GM12878 (cell line): Measurements from ENCODE around the gene CFAP61.

ENCODE experiments used
- POLR2A ChIP-seq: IDR thresholded peaks from 2 replicates; pipeline ENCODE4 v1.6.1; 2011; ENCODE audit warnings: low read depth, mild to moderate bottlenecking, low read length
- TAF1 ChIP-seq: IDR thresholded peaks from 2 replicates; pipeline ENCODE4 v1.6.1; 2011; ENCODE audit warnings: mild to moderate bottlenecking, low read depth, low read length, borderline replicate concordance
- TF ChIP-seq, protein P1 (sequence below): fragments of 450-650 bp; IDR thresholded peaks from 2 replicates; pipeline ENCODE4 v1.6.1; 2017; ENCODE audit warnings: mild to moderate bottlenecking
- TF ChIP-seq, protein P2 (sequence below): IDR thresholded peaks from 2 replicates; pipeline ENCODE4 v1.6.1; 2011; ENCODE audit warnings: low read depth, low read length, improper control_type of control experiment, borderline replicate concordance

DNA sequence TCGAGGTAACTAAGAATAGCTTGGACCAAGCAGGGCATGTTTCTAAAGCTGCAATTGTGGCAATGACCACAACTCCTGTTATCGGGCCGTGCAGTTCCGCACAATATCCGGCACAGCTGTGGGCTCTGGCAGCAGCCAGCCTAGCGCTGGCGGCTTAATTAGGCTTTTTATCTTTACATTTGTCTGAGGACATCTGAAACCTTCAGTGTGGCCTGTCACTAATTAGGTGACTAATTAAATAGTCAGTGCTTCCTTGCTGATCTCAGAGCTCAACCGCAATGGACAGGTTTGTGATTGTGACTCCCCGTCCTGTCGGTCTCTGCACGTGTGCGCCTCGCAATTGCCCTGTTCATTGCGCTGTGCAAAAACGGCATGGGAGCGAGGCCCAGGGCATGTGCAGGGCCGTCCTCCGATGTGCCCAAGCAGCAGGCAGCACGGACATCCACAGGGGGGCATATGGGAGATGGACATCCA lies 180.7 kb downstream of the CFAP61 start:
- TF ChIP-seq, protein P1, sequence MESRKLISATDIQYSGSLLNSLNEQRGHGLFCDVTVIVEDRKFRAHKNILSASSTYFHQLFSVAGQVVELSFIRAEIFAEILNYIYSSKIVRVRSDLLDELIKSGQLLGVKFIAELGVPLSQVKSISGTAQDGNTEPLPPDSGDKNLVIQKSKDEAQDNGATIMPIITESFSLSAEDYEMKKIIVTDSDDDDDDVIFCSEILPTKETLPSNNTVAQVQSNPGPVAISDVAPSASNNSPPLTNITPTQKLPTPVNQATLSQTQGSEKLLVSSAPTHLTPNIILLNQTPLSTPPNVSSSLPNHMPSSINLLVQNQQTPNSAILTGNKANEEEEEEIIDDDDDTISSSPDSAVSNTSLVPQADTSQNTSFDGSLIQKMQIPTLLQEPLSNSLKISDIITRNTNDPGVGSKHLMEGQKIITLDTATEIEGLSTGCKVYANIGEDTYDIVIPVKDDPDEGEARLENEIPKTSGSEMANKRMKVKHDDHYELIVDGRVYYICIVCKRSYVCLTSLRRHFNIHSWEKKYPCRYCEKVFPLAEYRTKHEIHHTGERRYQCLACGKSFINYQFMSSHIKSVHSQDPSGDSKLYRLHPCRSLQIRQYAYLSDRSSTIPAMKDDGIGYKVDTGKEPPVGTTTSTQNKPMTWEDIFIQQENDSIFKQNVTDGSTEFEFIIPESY, result no peak
- TF ChIP-seq POLR2A (no peak), TAF1 (no peak)
- TF ChIP-seq, protein P2, sequence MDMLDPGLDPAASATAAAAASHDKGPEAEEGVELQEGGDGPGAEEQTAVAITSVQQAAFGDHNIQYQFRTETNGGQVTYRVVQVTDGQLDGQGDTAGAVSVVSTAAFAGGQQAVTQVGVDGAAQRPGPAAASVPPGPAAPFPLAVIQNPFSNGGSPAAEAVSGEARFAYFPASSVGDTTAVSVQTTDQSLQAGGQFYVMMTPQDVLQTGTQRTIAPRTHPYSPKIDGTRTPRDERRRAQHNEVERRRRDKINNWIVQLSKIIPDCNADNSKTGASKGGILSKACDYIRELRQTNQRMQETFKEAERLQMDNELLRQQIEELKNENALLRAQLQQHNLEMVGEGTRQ, result no peak
